Adrenal gland (tissue), 5 donors: Measurements from ENCODE around the gene FGGY.

ENCODE experiments used
- POLR2A ChIP-seq, 2 donors: fragments of 450-650 bp; IDR thresholded peaks; one replicate each; pipeline ENCODE4 v1.6.1; 2017; ENCODE audit warnings: antibody characterized with exemption in 2 of 2, mild to moderate bottlenecking in 2 of 2, moderate library complexity in 1 of 2
- TF ChIP-seq, protein P1 (sequence below), 6 experiments: fragments of 450-650 bp in 4 of 6; fragments of 200-600 bp in 2 of 6; sonication (generic) in 1 of 6; IDR thresholded peaks; 1 replicate in 5 of 6; 2 replicates in 1 of 6; pipeline versions ENCODE4 v1.5.1 to v1.8.0; 2016 to 2021; ENCODE audit warnings: antibody characterized with exemption in 6 of 6, mild to moderate bottlenecking in 2 of 6, moderate library complexity in 1 of 6
- donor health status: DM: no; HTN: no; CAD: no.

DNA sequence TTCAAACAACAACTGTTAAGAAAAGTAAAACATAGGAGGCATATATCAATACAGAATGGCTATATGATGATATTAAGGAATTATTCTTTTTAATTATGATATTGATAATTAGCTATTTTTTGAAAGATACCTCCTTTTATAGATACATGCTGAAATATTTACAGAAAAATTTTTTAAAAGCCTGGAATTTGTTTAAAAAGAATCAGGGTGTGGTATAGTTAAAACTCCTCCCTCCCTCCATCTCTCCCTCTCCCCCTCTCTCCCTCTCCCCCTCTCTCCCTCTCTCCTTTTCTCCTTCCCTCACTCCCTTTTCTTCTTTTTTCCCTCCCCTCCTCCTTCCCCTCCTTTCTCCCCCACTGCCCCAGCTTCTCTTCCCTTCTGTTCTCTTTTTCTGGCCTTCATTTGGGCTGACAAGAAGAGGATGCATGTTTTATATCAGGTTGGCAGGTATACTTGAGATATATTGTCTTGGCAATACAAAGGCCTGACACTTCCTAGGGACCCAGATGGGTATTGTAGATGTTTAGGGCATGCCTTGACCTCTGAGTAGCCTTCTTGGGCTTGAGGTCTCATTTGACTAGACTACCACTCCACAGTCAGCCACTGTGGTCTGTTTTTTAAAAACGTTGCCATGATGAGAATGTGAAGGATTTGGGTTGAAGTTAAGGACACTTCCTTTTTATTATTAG is 124.5 kb downstream of the FGGY start:
- TF ChIP-seq, protein P1, sequence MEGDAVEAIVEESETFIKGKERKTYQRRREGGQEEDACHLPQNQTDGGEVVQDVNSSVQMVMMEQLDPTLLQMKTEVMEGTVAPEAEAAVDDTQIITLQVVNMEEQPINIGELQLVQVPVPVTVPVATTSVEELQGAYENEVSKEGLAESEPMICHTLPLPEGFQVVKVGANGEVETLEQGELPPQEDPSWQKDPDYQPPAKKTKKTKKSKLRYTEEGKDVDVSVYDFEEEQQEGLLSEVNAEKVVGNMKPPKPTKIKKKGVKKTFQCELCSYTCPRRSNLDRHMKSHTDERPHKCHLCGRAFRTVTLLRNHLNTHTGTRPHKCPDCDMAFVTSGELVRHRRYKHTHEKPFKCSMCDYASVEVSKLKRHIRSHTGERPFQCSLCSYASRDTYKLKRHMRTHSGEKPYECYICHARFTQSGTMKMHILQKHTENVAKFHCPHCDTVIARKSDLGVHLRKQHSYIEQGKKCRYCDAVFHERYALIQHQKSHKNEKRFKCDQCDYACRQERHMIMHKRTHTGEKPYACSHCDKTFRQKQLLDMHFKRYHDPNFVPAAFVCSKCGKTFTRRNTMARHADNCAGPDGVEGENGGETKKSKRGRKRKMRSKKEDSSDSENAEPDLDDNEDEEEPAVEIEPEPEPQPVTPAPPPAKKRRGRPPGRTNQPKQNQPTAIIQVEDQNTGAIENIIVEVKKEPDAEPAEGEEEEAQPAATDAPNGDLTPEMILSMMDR (IDR thresholded peaks at IDR 0.05), result no peak
- TF ChIP-seq POLR2A (IDR thresholded peaks at IDR 0.05), result no peak
